Measurements from ENCODE around the gene LBHD2.

The LBHD2 gene

GRCh38 chr14:103068351-103069073, 15.5 kb upstream of the LBHD2 start:
- DNase-seq = no peak

GRCh38 chr14:103070263-103070885, 13.6 kb upstream of the LBHD2 start:
- no peak for DNase-seq

GRCh38 chr14:103070971-103071542, 13.0 kb upstream of the LBHD2 start:
- no peak for DNase-seq

DNA sequence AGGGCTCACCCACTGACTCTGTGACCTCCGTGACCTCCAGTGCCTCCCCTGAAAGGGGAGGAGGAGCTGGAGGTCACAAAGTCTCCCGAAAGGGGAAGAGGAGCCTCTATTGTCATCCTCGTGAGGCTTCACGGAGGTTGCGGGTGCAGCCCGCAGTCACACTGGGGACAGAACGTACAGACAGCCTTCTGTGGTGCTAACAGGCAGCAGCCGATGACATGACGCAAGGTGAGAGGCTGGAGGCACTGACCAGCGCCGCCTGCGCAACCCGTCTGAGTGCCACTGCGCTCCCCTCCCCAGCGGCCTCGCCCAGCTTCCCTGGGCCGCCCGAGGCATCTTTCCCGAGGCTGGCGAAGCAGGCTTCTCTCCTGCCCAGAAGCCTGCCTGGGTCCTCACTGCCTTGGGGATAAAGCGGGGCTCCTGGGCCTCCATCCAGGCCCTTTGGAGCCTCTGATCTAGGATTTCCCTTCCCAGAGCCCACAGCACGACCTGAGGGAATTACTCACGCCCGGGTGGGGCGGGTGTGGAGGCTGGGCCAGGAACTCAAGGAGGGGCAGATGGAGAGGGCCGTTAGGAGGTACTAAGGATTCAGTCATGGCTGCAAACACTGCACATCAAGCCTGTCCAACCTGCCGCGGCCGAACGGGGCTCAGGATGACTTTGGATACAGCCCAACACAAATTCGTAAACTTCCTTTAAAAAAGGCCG, 12.3 kb upstream of the LBHD2 start:
- no peak for DNase-seq

DNA sequence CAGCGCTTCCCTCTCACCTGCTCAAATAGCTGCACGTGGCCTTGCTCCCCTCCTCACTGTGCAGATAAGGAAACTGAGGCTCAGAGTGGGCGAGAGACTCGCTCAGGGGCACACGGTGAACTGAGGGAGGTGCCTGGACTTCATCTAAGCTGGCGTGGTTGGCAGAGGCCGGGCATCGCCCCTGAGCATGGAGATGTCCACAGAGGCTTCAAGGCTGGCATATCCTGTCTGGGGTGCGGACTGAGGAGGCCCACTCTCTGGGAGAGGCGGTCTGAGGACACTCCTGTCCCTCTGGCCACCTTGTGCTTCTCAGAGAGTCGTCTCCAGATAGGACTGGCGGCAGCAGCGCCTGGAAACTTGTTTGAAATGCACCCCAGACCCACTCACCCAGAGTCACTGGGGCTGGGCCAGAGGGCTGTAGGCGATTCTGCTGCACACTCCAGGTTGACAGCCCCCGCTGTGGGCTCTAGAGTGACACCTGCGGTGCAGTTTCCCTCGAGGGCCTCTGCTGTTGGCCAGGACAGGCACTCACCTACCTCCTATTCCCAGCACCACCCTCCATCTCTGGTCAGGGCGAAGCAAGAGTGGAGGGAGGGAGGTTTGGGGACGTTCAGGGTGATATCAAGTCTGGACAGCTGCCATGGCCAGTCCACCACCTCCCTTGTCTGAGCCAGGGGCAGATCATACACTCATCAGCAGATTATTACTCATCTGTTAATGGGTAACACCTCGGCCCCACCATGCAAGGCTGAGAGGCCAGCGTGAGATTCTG, 11.2 kb upstream of the LBHD2 start:
- no peak for DNase-seq

- DNase-seq = no peak
Observed at GRCh38 chr14:103073367-103073875, 10.6 kb upstream of the LBHD2 start.

GRCh38 chr14:103073876-103074728, 9.9 kb upstream of the LBHD2 start:
- DNase-seq = no peak

- DNase-seq = no peak
Observed at GRCh38 chr14:103074729-103075367, 9.2 kb upstream of the LBHD2 start.

DNA sequence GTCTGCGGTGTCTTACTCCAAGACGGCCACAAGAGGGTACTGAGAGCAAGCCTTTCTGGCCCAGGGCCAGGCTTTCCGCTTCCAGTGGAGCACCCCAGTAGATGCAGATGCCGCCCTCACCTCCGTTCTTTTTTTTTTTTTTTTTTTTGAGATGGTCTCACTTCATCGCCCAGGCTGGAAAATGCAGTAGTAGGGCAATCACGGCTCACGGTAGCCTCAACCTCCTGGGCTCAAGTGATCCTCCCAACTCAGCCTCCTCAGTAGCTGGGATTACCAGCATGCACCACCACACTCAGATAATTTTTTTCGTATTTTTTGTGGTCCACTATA, 5.6 kb upstream of the LBHD2 start:
- DNase-seq = peak; percentile 90

- DNase-seq = no peak
Observed at GRCh38 chr14:103078860-103079587, 5.0 kb upstream of the LBHD2 start.

- no peak for DNase-seq
Observed at GRCh38 chr14:103081951-103082350, 2.1 kb upstream of the LBHD2 start.

DNA sequence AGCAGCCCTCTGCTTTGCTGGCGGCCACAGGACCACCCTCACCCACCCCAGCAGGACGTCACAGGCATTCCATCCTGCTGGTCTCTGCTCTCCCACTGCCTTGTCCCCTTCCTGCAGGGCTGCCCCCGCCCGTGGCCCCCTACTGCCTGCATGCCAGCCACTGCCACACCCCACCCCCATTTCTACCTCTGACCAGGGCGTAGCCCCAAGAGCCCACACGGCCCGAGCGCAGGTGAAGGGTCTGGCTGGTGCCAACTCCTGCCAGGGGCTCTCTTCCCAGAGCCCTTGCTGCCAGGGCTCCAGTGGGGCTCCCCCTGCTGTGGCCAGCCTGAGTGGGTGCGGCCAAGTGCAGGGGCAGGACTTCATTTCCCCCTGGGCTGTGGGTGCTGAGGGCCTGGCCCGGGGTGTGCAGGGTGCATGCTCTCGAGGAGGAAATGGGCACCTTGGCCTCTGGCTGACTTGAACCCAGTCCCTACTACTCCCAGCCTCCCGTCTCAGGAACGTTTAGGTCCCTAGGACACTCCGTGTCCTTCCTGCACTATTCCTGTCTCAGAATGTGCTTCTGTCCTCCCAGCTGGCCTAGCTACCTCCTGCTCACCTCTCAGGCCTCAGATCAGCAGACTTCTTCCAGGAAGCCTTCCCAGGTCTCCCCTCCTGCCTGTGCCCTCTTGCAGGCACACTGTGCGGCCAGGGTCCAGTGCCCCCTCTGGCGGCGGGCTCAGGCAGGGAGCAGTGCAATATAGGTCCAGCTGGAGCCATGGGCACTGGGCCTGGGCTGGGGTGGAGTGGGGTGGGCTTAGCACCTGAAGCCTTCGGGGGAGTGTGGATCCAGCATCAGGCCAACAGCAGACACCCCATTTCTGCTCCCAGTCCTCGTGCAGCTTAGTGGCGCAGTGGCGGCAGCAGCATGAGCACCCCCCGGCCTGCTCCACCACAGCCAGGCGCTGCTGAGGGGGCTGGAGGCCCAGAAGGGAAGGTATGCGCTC, 1.4 kb downstream of the LBHD2 start:
- DNase-seq = no peak

DNA sequence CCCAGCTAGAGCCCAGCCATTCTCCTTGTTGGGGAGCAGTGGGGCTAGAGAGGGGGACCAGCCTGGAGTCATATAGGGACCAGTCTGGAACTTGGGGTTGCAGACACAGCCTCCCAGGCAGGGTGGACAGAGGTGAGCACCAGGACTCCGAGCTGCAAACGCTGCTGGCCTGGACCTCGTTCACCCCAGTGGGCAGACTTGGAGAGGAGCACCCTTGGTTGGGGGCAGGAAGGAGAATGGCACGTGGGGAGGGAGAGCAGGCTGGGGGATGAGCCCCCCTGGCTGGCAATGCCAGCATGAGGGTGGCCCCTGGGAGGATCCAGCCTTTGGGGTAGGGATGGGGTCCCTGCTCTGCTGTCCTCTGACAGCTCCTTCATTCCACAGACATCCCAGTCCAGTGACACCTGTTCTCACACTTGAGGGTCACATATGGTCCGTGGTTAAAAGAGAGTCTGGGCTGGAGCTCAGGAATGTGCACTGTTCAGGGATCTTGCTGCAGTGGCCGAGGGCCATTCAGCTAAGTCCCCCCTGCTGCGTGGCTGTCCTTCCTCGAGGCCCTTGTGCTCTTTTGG, 2.8 kb downstream of the LBHD2 start:
- DNase-seq = no peak

- peak; percentile 84 for DNase-seq
Observed at GRCh38 chr14:103087343-103087835, 3.4 kb downstream of the LBHD2 start.

GRCh38 chr14:103088921-103089320, 4.9 kb downstream of the LBHD2 start:
- no peak for DNase-seq

- no peak for DNase-seq
Observed at GRCh38 chr14:103089386-103090335, 5.7 kb downstream of the LBHD2 start.

- no peak for DNase-seq
Observed at GRCh38 chr14:103090481-103091020, 6.5 kb downstream of the LBHD2 start.

All from eye (tissue), 1 donor.